NCI-H1105 (cell line): ENCODE results near the gene ADD2.

Experiments
- DNase-seq: peaks from one replicate; lab custom pipeline; 2025; lab: John Stamatoyannopoulos, UW

The ADD2 gene

GRCh38 chr2:70785137-70785911 lies 17.3 kb upstream of the ADD2 start:
- DNase-seq = peak; percentile 23

- no peak for DNase-seq
Measured at GRCh38 chr2:70784320-70784719, 16.3 kb upstream of the ADD2 start.

GRCh38 chr2:70779911-70780545 lies 12.0 kb upstream of the ADD2 start:
- no peak for DNase-seq

- no peak for DNase-seq
Measured at GRCh38 chr2:70779491-70779890, 11.5 kb upstream of the ADD2 start.

- DNase-seq = no peak
Measured at GRCh38 chr2:70778676-70779075, 10.7 kb upstream of the ADD2 start.

GRCh38 chr2:70777450-70777849 lies 9.4 kb upstream of the ADD2 start:
- no peak for DNase-seq

GRCh38 chr2:70776266-70776665 lies 8.3 kb upstream of the ADD2 start:
- no peak for DNase-seq

GRCh38 chr2:70775141-70775540 lies 7.1 kb upstream of the ADD2 start:
- DNase-seq = no peak

- DNase-seq = no peak
Measured at GRCh38 chr2:70772486-70773155, 4.6 kb upstream of the ADD2 start.

GRCh38 chr2:70771446-70771845 lies 3.4 kb upstream of the ADD2 start:
- no peak for DNase-seq

- DNase-seq = no peak
Measured at GRCh38 chr2:70769450-70769849, 1.4 kb upstream of the ADD2 start.

GRCh38 chr2:70768590-70769085 lies 638 bp upstream of the ADD2 start:
- no peak for DNase-seq

GRCh38 chr2:70767079-70767698 lies 811 bp downstream of the ADD2 start:
- DNase-seq = peak; percentile 70

- no peak for DNase-seq
Measured at GRCh38 chr2:70766357-70767078, 1.5 kb downstream of the ADD2 start.

- no peak for DNase-seq
Measured at GRCh38 chr2:70765507-70765906, 2.5 kb downstream of the ADD2 start.

GRCh38 chr2:70759446-70759845 lies 8.6 kb downstream of the ADD2 start:
- DNase-seq = no peak

GRCh38 chr2:70757966-70758365 lies 10.0 kb downstream of the ADD2 start:
- no peak for DNase-seq

GRCh38 chr2:70757360-70757759 lies 10.6 kb downstream of the ADD2 start:
- DNase-seq = no peak

- no peak for DNase-seq
Measured at GRCh38 chr2:70756128-70756527, 11.9 kb downstream of the ADD2 start.

GRCh38 chr2:70753902-70754301 lies 14.1 kb downstream of the ADD2 start:
- DNase-seq = peak; percentile 5

GRCh38 chr2:70753031-70753430 lies 15.0 kb downstream of the ADD2 start:
- DNase-seq = no peak

GRCh38 chr2:70752396-70752795 lies 15.6 kb downstream of the ADD2 start:
- no peak for DNase-seq
